Measurements from ENCODE around the gene OTOA.
A peak's percentile ranks its signal among the peaks of the same experiment; 100 is the strongest.
"Not testable (repeated sequence)": the region's sequence is repeated elsewhere in the genome, so short reads cannot be mapped to it uniquely, and the experiment has no call there.

The OTOA gene

DNA sequence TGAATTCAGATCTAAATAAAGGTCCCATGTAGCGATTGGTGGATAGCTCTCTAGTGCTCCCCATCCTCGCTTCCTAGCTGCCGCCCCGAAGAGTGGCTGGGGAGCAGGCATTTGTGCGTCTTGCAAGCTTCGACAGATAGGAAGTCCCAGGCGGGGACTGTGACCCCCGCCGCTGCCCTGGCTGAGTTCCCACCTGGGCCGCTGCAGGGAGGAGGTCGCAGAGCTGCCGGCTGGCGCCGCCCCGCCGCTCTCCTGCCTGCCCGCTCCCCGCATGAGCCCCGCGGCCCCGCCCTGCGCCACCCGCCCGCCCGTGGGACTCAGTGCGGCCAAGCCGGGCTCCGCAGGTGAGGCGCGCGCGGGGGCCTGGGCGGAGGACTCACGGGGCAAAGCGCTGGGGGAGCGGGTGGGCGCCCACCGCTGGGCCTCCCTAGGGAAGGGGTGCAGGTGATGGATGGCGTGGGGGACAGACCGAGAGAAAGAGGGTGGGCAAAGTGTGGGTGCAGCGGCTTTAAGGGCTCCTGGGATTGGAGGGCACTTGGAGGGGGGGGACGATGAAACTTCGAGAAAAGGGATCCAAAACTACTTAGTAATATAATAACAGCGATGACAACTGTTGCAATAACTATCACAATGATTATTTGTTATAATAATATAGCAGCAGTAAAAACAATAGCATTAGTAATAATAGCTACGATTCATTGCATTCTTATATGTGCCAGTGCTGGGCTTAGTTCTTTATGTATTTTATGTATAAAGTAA is at the start of gene OTOA:
OTOA (plus strand) TSS at position 80 of the 759 bp plus-strand sequence. CDS start 14,547 bp downstream, outside the sequence.
- DNase-seq = peak; percentile 16

DNA sequence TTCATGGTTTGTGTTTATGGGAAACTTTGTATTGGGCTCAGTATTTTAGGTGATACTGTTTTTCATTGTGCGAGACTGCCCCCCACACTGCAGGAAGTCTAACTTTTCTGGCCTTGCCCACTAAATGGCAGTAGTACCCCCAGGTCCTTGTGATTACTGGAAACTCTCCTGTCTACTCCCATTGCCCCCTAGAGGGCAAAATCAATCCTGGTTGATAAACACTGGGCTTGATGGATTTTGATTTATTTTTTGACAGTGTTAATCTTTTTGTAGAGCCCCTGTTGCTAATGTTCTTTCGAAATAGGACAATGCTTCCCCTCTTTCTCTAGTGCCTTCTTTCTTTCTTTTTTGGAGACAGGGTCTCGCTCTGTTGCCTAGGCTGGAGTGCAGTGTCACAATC is 48.9 kb upstream of the OTOA start:
- DNase-seq = no peak

DNA sequence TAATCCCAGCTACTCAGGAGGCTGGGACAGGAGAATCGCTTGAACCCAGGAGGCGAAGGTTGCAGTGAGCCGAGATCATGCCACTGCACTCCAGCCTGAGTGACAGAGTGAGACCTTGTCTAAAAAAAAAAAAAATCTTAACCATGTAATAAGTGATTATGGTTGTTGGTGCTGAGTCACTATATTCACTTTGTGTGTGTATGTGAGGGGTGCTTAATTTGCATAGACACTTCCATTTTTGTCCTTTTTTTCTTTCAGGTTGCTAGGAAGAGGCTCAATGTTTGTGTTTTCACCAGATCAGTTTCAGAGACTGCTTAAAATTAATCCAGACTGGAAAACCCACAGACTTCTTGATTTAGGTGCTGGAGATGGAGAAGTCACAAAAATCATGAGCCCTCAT is 46.2 kb upstream of the OTOA start:
- no peak for DNase-seq

DNA sequence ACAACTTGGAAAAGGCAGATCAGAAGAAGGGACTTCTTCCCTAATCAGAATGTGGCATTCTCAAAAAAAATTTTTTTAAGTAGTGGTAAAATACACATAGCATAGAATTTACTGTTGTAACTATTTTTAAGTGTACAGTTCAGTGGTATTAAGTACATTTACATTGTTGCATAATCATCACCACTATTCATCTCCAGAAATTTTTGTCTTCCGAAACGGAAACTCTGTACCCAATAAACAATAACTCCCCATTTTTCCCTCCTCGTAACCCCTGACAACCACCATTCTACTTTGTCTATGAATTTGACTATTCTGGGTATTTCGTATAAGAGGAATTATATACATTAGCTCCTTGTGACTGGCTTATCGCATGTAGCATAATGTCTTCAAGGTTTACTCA is 45.5 kb upstream of the OTOA start:
- no peak for DNase-seq

DNA sequence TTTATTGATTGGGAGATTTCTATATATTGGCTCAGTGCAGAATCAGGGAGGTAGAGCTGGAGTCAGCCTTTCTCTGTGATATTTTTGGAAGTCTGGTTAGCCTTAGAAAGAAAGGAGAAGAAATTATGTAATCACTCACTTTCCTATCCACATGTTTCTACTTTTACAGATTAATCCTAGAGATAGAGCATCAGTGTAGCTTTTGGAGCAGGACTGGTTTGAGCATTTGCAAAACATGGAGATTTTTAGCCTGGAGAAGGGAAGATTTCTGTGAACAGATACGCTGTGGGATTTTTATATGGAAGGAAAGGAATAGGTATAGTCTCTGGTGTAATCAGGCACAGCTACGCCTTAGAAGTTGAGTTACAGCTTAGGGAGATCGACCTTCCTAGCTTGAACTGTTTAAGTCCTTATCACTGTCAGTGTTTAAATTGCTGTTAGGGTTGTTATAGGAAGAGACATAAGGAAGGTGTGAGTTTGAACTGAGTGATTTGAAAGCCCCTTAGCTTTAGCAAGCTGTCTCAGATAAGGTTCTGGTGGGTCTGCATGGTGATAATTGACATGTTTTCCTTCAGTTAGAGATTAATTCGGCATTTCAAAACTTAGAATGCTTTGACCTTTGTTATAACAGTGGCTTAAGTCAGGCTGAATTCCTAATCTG is 43.9 kb upstream of the OTOA start:
- no peak for DNase-seq

DNA sequence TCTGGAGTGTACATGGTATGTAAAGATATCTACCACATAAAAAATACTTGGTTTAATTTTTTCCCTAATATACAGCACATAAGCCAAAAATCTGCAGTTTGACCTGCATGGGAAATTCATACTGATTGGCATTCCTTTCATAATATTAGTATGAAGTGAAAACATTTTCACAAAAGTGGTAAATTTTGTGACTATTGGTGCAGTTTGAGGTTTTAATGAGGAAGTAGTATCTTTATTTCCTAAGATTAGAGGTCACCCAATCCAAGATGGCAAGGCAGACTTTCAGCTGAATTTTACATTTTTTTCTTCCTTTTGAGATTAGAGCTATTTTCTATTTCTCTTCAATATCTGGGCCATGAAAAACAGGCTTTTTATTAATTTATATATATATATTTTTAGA is 43.2 kb upstream of the OTOA start:
- DNase-seq = no peak

DNA sequence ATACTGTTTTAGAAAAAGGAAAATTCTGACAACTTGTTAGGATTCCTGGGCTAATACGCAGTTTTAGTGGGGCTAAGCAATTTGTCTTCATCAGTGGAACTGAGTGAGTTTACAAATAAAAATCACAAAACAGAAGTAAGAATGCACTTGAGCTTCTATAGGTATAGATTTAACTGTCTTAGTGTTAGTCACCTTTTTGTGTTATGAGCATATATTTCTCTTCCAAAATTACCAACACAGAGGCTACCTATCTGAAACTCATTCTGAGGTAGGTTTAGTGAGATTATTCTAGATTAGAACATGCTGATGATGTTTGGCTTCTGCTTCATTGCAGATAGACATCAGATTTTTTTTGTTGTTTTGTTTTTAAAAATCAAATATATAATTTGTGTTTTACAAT is 41.2 kb upstream of the OTOA start:
- DNase-seq = no peak

DNA sequence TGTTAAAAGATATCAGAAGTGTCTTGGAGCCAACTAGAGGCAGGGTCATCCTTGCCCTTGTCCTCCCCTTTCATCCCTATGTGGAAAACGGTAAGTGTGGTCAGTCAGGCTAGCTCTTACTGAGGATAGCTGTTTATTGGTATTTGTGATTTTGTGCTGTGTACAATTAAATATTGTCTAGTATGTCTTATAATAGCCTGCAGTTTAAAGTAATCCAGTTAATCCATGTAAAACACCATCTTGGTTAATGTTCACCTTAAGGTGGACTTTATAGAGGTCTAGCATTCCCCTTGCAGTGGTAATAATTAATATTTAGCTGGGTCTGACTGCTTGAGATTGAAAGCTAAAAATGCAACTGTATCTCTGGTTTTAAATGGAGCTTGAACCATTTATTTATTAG is 38.7 kb upstream of the OTOA start:
- DNase-seq = no peak

DNA sequence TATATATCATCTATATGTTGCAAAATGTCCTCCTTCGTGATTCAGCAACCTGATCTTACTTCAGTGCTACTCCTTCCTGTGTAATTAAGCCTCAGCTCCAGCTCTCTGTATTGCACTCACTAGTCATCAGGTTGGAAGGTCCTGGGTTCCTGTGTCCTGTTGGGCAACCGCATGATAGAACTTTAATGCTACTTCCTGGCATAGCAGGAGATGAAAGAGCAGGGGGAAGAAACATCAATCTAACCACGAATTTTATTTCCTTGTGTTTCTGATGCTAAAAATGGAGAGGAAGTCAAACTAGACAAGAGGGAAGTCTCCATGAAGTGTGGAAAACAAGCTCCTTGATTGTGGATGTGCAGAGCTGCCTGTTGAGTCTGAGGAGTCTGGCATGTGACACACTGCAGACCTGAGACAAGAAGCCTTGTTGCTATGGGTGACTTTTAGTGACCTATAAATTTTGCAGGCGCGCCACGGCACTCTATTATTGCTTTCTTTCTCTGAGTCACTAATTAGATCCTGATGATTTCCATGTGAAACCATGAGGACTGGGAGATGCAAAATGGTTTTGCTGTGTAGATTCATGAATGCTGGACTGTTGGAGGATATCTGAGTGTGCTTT is 37.0 kb upstream of the OTOA start:
- DNase-seq = peak; percentile 33

DNA sequence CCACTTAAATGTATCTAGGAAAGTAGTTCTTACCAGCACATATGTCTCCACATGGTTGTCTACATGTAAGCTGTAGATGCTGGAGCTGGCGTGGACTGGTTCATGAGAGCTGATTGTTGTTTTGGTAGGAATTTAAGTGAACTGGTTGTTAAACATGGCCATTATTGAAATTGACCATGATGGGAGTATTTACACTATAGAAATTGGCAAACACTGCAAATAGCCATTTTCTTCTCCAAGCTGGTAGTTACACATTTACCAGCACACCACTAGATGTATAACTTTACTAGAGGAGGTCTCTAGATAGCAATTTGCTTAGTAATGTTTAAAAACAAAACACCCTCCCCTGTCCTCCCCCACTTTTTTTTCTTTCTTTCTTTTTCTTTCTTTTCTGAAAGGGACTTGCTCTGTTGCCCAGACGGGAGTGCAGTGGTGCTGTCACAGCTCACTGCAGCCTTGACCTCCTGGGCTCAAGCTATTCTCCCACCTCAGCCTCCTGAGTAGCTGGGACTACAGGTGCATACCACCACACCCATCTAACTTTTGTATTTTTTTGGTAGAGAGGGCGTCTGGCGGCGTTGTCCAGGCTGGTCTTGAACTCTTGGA is 35.5 kb upstream of the OTOA start:
- DNase-seq = no peak

DNA sequence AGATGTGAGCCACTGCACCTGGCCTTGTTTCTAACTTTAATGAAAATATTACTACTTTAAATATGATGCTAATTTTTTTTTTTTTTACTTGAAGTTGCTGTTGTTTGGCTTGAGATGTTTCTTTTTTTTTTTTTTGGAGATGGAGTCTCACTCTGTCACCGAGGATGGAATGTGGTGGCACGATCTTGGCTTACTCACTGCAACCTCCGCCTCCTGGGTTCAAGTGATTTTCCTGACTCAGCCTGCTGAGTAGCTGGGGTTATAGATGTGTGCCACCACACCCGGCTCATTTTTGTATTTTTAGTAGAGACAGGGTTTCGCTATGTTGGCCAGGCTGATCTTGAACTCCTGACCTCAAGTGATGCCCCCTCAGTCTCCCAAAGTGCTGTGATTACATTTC is 35.0 kb upstream of the OTOA start:
- DNase-seq = no peak

DNA sequence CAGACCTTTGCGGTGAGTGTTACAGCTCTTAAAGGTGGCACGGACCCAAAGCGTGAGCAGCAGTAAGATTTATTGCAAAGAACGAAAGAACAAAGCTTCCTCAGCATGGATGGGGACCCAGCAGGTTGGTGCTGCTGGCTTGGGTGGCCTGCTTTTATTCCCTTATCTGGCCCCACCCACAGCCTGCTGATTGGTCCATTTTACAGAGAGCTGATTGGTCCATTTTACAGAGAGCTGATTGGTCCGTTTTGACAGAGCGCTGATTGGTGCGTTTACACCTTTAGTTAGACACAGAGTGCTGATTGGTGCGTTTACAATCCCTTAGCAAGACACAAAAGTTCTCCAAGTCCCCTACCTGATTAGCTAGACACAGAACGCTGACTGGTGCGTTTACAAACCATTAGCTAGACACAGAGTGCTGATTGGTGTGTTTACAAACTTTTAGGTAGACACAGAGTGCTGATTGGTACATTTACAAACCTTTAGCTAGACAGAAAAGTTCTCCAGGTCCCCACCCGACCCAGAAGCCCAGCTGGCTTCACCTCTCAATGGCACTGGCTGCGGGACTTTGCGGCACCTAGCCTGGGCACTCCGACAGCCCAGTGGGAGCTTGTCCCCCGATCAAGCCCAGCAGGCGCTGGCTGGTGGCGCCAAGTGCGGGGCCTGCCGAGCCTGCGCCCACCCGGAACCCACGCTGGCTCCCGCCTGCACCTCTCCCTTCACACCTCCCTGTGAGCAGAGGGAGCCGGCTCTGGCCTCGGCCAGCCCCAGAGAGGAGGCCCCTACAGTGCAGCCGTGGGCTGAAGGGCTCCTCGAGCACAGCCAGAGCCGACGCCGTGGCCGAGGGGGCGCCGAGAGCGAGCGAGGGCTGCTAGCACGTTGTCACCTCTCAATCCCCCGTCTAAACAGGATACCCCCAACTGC is 33.9 kb upstream of the OTOA start:
- DNase-seq = not testable (repeated sequence)

DNA sequence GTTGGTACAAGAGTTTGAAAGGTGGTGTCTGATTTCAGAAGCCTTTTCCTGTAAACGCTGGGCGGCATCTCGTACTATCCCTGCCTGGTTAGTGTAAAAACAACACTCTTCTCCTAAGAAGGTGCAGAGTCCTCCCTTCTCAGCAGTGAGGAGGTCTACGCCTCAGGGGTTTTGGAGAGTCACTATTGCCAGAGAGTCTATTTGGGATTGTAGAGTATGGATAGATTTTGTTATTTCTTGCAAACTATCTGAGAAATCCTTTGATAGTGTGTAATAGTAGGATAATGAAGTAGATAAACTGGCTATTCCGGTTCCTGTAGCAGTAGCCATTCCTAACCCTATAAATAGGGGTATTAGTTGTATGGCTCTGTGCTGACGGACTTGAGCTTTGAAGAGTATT is 32.9 kb upstream of the OTOA start:
- DNase-seq = not testable (repeated sequence)

DNA sequence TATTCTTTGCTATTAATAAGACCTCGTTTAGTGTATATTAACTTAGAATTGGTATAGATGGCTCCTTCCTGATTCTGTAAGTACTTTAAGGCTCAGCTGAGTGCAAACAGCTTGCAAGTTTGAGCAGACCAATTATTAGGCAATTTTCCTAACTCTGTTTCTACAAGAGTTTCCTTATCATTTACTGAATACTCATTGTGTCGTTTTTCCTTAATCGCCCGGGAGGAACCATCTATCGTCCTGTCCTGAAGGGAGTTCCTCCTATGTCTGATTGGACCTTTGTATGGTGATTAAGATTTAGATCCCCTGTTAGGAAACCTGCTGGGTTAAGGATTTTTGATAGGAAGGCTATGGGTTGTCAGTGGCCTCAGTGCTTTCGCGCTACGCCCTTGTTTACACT is 32.4 kb upstream of the OTOA start:
- DNase-seq = not testable (repeated sequence)

DNA sequence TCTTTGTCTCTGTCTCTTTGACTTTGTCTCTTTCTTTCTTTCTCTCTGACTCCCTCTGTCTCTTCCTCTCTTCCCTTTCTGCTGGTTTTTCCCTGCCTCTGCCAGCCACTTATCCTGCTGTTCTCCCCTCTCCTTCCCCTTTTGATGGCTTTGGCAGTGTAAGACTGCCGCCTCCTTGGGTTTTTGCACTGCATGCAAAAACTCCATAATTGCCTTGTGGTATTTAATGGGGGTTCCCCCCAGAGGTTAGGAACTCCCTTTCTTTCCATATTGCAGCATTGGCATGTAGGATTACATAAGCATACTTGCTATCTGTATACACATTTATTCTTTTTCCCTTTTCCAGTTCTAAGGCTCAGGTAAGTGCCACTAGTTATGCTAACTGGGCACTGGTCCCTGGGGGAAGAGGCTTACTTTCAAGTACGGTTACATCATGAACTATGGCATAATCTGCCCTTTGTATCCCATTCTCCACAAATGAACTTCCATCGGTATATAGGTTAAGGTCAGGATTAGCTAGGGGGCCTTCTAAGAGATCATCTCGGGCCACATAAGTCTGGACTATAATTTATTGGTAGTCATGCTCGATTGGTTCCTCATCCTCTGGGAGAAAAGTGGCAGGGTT is 31.7 kb upstream of the OTOA start:
- DNase-seq = not testable (repeated sequence)

DNA sequence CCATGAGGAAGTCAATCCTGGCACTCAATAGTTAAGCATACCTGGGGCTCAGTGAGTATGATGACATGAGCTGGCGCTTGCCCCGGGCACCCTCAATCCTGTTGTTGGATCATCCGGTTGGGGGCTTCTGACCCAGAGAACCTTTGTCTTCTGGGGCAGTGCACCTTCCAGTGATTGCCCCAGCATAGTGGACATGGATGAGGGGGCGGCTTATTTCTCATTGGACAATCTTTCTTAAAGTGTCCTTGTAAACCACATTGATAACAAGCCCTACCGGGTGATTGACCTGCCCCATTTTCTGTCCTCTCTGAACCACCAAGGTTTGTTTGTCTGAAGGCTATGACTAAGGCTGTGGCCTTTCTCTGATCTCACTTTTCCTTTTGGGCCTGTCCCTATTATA is 29.6 kb upstream of the OTOA start:
- DNase-seq = no peak

DNA sequence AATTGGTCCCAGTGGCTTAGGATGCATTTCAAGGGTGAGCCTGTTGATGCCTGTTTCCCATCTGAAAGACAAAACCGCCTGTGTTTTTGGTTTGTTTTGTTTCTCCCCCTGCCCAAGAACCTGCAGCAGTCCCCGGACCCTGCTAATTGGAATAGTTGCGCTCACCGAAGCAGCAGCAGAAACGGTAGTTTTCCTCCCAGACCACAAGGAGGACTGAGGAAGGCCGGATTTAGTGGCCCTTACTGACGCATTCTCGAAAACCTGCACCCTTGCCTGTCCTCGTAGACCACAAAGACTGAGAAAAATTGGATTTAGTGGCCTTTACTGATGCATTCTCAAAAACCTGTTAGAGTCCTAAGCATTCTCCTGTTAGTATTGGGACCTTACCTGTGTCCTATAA is 28.1 kb upstream of the OTOA start:
- not testable (repeated sequence) for DNase-seq

DNA sequence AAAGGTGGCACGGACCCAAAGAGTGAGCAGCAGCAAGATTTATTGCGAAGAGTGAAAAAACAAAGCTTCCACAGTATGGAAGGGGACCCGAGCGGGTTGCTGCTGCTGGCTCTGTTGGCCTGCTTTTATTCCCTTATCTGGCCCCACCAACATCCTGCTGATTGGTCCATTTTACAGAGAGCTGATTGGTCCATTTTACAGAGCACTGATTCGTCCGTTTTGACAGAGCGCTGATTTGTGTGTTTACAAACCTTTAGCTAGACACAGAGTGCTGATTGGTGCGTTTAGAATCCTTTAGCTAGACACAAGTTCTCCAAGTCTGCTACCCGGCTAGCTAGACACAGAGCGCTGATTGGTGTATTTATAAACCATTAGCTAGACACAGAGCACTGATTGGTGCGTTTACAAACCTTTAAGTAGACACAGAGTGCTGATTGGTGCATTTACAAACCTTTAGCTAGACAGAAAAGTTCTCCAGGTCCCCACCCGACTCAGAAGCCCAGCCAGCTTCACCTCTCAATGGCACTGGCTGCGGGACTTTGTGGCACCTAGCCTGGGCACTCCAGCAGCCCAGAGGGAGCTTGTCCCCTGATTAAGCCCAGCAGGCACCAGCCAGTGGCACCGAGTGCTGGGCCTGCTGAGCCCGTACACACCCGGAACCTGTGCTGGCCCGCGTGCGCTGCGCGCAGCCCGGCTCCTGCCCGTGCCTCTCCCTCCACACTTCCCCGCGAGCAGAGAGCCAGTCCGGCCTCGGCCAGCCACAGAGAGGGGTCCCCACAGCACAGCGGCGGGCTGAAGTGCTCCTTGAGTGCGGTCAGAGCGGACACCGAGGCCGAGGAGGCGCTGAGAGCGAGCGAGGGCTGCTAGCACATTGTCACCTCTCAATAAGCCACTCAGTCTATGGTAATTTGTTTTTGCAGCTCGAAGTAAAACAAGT is 26.5 kb upstream of the OTOA start:
- no peak for DNase-seq

DNA sequence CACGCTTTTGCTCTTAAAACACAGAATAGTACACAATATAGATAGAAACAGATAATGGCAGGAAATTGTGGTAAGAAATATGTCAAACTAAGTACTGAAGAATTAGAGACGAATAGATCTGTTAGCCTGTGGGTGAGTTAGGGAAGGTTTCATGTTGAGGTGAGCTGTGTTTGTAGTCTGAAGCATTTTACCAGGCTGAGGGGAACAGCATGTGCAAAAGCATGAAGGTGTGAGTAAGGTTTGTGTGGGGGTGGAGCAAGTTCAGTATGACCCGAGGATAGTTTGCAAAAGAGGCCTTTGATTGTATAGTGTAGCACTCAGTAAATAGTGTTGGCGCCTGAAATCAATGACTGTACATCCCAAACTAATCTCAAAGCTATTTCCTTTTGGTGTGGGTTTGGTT is 25.2 kb upstream of the OTOA start:
- no peak for DNase-seq

DNA sequence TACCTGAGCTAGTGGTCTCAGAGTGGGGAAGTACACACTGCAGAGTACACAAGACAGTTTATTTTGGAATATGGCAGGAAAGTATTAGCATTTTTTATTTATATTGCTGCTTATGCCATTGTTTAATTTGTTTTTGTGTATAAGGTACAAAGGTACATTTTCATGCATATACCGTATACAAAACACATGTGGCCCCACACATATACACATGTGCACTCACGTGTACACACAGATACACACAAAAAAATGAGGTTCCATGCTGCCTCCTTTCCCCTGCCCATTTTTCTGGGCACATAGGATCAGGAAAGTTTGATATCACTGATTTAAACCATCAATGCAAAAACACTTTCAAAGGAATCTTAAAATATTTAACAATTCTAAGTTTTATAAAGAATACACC is 24.3 kb upstream of the OTOA start:
- DNase-seq = no peak

DNA sequence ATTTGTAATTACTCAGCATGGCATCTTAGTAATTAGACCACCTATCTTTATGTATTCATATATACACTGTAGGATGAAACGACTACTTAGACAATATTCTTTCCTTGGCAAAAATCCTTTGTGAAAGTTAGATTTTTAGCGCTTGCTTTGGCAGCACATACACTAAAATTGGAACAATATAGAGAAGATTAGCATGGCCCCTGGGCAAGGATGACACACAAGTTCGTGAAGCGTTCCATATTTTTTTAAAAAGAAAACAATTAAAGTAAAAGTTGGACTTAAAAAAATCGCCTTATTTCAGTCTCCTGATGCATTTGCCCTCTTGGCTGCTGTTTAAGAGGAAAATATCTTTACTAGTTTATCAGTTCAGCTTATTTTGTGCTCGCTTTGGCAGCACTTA is 21.9 kb upstream of the OTOA start:
- DNase-seq = no peak
